Embryonic facial prominence (tissue), 1 donor: ENCODE results near the gene MOV10L1.
"Not testable (repeated sequence)": the region's sequence is repeated elsewhere in the genome, so short reads cannot be mapped to it uniquely, and the experiment has no call there.

ENCODE experiments used
- DNase-seq: peaks from one replicate; pipeline ENCODE4 v3.0.0-alpha.2; 2016; ENCODE audit errors: extremely low spot score

MOV10L1 gene

DNA sequence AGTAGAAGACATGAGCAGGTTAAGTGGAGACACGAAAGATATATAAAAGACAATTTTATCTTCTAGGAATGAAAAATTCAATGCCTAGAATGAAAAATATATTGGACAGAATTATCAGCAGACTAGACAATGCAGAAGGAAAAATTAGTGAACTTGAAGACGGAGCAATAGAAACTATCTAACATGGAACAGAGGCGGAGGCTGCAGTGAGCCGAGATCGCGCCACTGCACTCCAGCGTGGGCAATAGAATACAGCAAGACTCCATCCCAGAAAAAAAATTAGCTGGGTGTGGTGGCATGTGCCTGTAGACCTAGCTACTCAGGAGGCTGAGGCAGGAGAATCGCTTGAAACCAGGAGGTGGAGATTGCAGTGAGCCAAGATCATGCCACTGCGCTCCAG, 47.5 kb downstream of the MOV10L1 start:
- DNase-seq, result not testable (repeated sequence)

DNA sequence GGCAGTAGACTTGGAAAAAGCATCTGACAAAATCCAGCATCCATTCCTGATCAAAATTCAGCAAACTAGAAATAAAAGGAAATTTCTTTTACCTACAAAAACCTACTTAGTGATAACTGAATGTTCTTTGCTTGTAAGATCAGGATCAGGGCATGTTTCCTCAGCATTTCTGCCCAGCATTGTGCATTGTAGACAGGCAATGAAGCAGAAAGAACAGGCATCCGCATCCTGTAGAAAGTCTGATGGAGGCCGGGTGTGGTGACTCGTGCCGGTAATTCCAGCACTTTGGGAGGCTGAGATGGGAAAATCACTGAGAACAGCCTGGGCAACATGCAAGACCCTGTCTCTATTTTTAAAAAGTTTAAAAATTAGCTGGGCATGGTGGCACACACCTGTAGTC, 48.2 kb downstream of the MOV10L1 start:
- DNase-seq, result no peak

DNA sequence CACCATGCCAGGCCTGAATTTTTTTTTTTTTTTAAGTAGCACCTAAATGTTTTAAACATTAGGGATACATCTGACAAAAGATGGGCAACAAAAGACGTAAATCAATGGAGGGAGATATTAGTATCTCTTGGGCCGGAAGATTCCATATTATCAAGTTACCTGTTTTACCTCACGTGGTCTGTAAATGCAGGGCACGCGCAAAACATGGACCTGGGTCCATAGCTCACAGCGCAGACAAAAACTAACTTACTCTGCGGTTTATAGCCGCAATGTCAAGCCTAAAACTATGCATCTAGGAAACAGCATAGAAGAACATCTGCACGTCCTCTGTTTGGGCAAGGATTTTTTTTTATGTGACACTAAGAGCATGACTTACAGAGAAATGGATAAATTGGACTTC, 49.2 kb downstream of the MOV10L1 start:
- DNase-seq, result no peak

DNA sequence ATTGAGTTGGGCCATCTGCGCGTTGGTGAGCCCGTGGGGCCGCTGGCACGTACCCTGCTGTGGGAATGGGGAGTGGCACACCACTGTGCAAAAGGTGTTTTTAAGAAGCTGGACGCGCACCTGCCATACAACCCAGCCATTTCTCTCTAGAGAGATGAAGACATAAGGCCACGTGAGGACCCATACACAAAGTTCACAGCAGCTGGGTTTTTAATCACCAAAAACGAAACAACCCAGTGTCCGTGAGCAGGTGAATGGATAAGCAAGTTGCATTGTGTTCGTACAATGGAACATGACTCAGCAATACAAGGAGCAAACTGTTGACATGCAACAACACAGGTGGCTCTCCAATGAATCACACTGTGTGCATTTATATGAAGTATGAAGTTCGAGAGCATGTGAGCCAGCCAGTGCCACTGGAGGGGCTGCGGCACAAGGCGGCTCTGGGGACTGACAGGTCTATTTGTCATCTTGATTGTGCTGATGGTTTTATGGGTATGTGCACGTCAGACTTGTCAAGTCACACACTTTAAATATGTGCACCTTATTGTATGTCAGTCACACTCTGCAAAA, 50.1 kb downstream of the MOV10L1 start:
- no peak for DNase-seq

DNA sequence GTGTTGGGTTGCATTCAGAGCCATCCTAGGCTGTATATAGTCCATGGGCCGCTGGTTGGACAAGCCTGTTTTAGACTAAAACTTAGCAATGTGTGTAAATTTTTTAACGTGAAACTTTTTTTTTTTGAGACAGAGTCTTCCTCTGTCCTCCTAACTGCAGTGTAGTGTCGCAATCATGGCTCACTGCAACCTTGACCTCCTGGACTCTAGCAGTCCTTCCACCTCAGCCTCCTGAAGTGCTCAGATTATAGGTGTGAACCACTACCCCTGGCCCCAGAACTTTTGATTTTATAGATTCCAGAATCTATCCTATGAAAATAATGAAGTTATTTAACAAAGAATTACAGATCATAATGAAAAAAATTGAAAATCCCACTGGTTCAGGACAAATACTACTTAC, 50.8 kb downstream of the MOV10L1 start:
- no peak for DNase-seq

DNA sequence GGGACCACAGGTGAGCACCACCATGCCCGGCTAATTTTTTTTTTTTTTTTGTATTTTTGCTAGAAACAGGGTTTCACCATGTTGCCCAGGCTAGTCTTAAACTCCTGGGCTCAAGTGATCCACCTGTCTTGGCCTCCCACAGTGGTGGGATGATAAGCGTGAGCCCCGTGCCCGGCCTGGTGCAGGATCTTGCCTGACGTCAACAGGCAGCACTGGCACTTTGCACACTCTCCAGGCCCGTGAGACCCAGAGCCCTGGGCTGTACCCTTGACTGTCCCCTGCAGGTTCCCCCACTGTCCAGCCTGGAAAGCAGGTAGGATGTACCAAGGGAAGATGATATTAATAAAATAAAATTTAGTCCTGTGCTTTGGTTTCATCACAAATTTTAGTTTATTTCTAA, 51.7 kb downstream of the MOV10L1 start:
- no peak for DNase-seq

DNA sequence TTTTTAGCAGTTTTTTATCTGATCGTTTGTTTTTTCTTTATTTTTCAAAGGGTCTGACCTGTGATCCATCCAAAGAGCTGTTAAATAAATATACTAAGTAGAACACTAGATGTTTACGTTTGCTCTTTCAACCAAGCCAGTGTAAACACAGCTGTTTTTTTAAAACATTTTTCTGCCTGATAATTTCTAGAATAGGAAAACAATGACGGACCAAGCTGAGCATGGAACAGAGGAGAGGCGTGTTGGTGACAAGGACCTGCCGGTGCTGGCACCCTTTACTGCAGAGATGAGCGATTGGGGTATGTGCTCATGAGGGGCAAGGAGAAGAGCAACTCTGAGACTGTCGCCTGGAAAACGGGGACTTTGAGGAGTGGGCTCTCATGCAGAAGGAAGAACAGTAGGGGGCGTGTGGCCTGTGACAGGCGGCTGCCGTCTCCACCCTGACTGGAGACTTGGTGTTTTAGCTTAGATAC, 52.1 kb downstream of the MOV10L1 start:
- no peak for DNase-seq

DNA sequence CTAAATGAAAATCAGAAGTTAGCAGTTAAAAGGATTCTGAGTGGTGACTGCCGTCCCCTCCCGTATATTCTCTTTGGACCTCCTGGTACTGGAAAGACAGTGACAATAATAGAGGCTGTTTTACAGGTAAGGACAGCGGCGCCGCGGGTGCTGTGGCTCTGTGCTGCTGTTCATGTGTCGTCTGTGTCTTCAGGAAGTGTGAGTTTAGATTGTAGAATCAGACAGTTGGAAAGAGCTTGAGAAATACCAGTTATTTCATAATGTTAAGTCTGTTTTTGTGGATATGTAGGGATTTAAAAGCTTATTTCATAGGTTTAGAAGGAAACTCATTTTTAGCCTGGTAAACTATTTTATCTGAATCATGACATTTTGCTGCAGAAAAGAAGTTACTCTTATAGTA, 53.3 kb downstream of the MOV10L1 start:
- no peak for DNase-seq

DNA sequence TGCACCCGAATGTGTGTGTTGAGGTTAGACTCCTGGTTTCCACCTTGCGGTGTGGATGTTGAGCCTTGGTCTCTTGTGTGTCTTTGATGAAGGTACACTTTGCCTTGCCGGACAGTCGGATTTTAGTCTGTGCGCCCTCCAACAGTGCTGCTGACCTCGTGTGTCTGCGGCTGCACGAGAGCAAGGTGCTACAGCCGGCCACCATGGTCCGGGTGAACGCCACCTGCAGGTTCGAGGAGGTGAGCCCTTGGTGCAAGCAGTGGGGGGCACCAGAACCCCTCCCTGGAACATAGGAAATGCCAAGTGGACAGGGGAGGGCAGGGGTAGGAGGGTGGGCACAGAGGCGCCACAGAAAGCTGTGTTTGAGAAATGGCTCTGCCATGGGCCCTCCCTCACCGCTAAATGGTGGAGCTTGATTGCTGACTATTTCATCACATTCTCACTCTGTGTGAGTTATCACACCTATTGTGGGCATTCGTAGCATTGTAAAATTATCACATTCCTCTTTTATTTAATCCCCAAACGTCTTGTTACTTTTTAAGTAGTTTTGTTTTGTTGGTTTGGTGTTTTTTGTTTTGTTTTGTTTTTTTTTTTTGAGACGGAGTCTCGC, 54.3 kb downstream of the MOV10L1 start:
- DNase-seq, result no peak

DNA sequence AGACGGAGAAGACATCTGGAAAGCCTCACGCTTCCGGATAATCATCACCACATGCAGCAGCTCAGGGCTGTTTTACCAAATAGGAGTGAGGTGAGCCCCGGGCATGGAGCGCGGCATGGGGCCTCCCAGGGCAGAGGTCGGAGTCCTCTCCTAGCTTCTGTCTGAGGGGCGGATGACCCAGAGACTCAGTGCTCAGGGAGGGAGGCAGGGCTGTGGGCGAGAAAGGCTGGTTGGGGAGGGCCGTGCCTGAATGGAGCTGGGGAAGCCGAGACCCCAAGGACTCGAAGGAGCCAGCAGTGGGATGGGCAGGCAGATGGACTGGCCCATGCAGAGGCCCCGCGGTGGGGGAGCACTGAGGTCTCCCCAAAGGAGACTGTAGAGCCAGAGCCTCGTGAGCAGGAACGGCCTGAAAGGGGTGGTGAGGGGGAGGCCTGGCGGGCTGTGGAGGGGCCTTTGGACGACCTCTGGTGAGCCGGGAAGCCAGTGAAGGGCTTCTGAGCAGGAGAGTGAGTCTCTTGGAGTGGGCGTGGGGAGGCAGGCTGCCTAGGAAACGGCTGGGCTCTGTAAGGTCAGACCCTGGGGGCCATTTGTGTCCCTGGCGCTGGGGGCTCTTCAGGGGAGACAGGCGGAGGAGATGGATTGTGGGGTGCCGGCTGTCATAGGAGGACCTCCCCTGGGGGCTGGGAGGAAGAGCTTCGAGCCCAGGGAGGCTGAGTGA, 56.1 kb downstream of the MOV10L1 start:
- DNase-seq, result peak; percentile 60

DNA sequence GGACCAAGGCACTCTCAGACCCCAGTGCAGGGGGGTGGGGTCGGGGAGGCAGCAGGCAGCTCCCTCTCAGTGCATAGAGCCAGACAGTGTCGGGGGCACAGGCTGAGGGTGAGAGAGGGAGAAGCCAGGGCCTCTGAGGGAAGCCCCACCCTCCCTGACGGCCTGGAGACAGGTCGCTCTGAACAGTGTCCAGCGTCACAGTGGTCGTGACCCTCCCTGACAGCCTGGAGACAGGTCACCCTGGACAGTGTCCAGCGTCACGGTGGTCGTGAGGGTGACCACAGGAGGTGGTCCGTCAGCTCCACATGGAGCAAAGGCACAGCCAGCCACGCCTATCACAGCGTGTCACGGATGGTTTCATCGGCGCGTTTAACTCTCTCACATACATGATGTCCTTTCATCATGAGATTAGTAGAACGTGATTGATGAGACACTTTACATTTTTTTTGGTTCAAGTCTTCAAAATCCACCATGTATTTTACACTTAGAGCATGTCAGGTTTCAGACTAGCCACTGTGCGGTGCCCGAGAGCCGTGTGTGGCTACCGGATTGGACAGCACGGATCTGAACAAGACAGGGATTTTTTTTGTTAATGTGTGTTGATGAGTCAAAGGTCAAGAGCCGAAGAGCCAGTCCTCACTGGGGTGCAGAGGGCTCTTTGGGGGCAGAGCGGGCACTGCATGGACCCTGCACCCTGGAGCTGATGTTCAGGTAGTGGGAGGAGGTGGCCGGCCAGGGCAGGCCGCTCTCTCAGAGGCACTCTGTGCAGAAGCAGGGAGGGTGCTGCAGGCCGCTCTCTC, 56.8 kb downstream of the MOV10L1 start:
- DNase-seq, result no peak

DNA sequence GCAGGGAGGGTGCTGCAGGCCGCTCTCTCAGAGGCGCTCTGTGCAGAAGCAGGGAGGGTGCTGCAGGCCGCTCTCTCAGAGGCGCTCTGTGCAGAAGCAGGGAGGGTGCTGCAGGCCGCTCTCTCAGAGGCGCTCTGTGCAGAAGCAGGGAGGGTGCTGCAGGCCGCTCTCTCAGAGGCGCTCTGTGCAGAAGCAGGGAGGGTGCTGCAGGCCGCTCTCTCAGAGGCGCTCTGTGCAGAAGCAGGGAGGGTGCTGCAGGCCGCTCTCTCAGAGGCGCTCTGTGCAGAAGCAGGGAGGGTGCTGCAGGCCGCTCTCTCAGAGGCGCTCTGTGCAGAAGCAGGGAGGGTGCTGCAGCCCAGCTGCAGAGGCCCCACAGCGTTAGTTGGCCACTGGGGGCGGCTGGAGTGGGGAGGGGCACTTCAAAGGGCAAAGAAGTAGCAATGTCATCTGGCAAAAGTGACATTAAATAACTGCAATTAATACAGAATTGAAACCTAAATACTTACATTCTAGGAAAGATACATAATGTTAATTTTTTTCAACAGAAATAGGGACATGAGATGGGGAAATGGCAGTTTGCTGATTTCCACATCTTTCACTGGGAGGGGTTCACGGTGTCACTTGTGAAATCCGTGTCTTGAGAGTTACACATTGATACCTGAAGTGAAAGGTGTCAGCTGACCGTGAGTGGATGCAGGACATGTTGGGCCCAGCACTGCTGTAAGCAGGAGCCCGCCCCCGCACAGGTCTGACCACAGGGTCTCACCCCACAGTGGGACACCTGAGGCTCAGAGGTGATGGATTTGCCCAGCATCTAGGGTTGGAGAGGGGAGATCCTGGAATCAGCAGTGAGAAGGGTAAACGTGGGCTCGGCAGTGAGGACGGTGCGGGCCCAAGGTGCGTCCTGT, 57.7 kb downstream of the MOV10L1 start:
- not testable (repeated sequence) for DNase-seq

DNA sequence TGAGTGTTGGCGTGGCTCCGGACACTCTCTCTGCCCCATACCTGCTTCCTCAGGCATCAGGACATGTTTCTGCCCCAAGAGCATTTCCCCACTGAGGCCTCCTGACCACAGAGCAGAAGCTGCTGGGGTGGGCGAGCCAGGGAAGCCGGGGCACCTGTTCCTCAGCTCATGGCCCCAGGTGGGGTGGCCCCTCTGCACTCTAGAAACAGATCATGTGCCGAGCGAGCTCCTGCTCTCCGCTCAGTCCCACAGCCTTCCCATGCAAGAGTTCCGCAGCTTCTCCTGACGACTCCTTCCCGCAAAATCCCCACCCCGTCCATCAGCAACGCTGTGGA, 58.3 kb downstream of the MOV10L1 start:
- no peak for DNase-seq

DNA sequence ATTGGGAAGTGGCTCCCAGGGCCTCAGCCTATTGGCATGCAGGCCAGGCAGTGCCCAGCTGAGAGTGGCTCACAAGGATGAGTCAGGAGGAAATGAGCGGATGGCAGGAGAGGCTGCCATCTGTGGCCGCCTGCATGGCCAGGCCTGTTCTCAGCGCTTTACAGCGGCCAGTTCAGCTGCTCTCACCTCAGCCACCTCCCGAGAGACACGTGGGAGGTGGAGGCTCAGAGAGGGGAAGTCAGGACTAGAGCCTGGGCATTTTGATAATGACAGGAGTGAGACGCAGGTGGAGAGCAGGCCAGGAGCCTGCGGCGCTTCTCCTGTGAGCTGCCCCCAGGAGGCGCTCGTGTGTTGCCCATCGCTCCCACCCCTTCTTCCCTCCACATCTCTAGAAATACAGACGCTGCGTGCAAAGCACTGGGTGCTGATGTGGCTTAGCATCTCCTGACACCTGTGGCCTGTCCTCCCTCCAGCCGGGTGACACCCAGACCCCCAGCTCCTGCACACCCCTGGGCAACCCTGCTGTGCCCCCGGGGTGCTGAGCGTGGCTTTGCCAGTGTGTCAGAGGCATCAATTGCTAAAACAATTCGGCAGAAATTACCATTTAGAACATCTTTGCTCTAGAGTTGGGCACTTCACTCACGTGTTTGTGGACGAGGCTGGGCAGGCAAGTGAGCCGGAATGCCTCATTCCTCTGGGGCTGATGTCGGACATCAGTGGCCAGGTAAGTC, 59.4 kb downstream of the MOV10L1 start:
- DNase-seq, result no peak

DNA sequence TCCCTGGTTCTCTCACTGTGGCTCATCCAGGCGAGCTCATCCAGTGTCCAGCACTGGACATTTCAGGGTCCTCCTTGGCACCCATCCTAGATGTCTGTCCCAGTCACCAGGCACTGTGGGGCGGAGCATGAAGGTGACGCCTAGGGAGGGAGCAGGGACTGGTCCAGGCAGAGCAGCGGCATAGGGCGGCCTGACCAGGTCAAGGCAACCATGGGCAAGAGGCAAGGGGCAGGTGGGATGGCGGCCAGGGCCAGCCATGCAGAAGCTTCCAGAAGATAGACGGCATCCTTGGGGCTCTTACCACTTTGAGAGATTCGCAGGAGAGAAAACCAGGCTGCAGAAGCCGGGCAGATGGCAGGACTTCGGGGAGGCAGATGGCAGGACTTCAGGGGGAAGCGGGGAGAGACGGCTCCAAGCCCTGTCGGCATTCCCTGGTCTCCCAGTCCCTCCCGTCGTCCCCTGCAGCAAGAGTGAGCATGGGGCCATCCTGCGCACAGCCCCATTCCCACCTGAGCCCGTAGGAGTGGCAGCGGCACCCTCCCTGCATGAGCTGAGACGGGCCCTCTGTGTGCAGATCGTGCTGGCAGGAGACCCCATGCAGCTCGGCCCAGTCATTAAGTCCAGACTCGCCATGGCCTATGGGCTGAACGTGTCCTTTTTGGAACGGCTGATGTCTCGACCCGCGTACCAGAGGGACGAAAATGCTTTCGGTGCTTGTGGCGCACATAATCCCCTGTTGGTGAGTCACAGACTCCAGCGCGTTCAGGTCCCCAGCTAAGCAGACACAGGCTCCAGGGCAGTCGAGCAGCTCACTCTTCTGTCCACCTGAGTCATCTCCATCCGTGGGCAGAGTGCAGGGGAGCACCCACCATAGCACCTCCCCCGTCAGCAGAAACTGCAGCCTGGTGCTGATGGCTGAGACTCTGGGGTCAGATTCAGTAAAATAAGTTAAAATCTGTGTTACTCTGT, 60.6 kb downstream of the MOV10L1 start:
- no peak for DNase-seq

DNA sequence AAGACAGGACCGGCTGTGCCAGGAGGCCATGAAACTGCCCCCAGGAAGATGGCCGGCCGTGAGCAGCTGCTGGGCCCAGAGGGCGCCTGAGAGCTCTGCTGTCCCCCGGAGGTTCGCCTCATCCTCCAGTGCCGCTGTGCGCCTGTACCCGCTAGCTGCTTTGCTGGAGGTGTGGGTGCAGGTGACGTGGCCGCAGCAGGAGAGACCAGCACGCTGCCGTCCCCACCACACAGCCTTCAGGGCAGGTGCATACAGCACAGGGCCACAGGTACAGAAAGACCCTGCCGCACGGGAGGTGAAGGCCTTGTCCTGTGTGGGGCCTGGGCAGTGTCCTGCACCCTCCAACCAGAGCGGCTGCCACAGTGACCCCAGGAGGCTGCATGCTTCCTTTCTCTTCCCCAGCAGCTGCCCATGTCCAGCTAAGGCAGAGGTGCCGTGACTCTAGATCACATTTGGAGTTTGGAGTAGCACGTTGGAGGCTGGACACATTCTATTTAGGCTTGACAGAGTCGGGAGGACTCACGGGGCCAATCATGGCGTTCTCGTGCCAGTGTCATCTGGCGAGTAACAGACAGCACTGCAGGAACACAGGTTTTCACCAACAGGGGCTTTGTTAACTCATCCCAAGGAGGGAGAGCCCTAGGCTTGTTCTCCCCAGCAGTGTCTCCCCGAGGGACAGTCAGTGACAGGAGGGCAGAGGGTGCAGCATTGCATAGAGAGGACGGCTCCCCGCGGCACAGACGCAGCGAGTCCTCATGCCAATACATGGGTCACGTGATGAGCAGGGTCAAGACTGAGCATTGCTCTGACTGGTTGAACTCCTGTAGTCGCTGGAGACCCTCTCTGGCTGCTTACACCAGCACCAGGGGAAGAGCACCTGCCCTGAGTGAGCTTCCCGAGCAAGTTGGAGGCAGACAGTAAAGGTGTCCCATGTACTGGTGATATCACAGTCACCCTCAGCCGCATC, 62.0 kb downstream of the MOV10L1 start:
- no peak for DNase-seq

DNA sequence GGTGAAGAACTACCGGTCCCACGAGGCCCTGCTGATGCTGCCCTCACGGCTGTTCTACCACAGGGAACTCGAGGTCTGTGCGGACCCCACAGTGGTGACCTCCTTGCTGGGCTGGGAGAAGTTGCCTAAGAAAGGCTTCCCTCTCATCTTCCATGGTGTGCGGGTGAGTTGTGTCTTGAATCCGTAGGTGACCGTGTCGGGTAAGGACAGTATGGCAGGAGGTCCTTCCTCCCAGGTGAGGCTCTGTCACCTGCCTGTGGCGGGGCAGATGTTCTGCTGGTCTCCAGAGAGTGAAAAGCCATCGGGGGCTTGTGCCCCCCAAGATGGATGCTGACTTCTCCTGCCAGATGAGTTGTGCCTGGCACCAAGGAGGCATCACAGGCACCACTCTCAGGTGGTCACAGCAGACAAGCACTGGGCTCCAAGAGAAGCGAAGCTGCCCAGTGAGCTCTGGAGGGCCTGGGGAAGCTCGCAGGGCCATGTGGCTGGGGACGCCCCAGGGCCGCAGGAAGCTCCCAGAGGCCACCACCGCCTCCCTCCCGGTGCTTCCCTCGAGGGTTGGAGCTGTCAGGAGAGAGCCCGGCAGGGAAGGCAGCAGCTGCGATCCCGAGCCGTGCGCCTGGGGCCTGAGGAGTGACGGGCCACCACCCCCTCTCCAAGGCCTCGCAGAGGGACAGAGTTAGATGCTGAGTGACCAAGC, 63.4 kb downstream of the MOV10L1 start:
- no peak for DNase-seq

DNA sequence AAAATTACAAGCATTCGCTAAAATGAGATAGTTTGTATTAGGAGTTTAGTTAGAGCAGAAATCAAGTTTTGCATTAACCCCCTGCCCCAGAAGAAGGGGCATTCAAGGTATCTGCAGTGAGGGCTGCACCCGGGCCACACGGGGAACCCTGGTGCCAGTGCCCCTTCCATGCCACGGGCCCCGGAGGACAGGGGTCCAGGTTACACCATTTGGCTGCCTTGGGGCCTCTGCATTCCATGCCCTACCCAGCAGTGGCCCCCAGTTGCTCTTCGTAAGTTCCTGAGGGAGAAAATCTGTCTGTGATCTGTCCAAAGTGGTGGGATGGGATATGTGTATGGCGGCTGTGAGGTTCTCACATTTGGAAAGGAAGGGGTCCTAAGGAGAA, 63.9 kb downstream of the MOV10L1 start:
- no peak for DNase-seq
